ENCODE results near the gene AK1.

DNA sequence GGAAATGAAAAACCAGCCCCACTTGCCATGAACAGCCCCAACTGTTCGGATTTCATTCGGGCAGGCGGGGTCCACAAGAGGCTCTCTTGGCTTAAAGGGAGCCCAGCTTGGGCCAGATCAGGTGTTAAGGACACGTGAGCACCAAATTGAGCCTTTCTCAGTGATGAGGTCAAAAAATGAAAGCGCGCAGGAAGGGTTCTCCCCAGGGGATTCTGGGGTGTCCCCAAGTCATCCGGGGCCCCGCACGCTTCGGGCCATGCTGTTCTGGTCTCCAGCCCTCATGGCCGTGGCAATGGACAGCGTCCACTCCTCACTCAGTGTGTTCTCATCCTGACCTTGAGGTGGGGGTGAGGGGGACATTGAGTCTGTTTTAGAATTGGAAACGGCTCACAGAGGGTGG is 10.9 kb downstream of the AK1 start:
- TF ChIP-seq, protein P1, sequence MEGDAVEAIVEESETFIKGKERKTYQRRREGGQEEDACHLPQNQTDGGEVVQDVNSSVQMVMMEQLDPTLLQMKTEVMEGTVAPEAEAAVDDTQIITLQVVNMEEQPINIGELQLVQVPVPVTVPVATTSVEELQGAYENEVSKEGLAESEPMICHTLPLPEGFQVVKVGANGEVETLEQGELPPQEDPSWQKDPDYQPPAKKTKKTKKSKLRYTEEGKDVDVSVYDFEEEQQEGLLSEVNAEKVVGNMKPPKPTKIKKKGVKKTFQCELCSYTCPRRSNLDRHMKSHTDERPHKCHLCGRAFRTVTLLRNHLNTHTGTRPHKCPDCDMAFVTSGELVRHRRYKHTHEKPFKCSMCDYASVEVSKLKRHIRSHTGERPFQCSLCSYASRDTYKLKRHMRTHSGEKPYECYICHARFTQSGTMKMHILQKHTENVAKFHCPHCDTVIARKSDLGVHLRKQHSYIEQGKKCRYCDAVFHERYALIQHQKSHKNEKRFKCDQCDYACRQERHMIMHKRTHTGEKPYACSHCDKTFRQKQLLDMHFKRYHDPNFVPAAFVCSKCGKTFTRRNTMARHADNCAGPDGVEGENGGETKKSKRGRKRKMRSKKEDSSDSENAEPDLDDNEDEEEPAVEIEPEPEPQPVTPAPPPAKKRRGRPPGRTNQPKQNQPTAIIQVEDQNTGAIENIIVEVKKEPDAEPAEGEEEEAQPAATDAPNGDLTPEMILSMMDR (IDR thresholded peaks at IDR 0.05), result no peak
- TF ChIP-seq POLR2AphosphoS5 (IDR thresholded peaks at IDR 0.05) (no peak), POLR2A (IDR thresholded peaks at IDR 0.05; ENCODE audit: low read depth) (no peak), EP300 (IDR thresholded peaks at IDR 0.05) (no peak)

Data from esophagus muscularis mucosa (tissue), 4 donors.